D721Med (cell line): ENCODE measurements around the gene UBAC2.

Experiments used
- DNase-seq: peaks from one replicate; pipeline ENCODE4 v3.0.0; 2011; ENCODE audit warnings: low spot score; ENCODE audit not compliant: insufficient read length
- FAIRE-seq: peaks from 2 replicates; lab custom pipeline; 2011; peaks lifted over from hg19 to GRCh38; lab: Jason Lieb, UNC
- TF ChIP-seq, protein P1 (sequence below): IDR thresholded peaks from 2 replicates; pipeline ENCODE4 v1.5.1; 2012; ENCODE audit warnings: mild to moderate bottlenecking, control low read depth; ENCODE audit not compliant: insufficient read depth; ENCODE audit errors: missing control alignments

Gene UBAC2

DNA sequence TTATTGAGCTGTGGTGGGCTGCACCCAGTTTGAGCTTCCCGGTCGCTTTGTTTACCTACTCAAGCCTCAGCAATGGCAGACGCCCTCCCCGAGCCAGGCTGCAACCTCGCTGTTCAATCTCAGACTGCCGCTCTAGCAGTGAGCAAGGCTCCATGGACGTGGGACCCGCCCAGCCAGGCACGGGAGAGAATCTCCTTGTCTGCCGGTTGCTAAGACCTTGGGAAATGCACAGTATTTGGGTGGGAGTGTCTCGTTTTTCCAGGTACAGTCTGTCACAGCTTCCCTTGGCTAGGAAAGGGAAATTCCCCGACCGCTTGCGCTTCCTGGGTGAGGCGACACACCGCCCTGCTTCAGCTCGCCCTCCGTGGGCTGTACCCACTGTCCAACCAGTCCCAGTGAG lies 27.7 kb upstream of the UBAC2 start:
- TF ChIP-seq, protein P1, sequence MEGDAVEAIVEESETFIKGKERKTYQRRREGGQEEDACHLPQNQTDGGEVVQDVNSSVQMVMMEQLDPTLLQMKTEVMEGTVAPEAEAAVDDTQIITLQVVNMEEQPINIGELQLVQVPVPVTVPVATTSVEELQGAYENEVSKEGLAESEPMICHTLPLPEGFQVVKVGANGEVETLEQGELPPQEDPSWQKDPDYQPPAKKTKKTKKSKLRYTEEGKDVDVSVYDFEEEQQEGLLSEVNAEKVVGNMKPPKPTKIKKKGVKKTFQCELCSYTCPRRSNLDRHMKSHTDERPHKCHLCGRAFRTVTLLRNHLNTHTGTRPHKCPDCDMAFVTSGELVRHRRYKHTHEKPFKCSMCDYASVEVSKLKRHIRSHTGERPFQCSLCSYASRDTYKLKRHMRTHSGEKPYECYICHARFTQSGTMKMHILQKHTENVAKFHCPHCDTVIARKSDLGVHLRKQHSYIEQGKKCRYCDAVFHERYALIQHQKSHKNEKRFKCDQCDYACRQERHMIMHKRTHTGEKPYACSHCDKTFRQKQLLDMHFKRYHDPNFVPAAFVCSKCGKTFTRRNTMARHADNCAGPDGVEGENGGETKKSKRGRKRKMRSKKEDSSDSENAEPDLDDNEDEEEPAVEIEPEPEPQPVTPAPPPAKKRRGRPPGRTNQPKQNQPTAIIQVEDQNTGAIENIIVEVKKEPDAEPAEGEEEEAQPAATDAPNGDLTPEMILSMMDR = no peak
- DNase-seq (no peak), FAIRE-seq (no peak)

DNA sequence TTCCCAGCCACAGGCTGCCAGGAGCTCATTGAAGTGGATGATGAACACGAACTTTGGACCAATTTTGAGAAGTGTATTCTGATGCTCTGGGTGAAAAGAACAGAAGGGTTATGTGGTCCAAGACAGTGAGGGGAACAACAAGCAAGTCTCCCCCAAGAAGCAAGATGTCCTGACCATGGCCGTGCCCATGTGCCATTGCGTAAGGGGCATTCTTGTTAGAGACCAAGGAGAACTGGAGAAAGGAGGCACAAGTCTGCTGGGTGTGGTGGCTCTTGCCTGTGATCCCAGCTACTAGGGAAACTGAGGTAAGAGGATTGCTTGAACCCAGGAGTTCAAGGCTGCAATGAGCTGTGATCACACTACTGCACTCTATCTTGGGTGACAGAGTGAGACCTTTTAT lies 27.0 kb upstream of the UBAC2 start:
- FAIRE-seq (no peak), DNase-seq (no peak)
- TF ChIP-seq, protein P1 = no peak

GRCh38 chr13:99174533-99175100 lies 26.0 kb upstream of the UBAC2 start:
- no peak for DNase-seq
- TF ChIP-seq, protein P1 = no peak
- FAIRE-seq = no peak

DNA sequence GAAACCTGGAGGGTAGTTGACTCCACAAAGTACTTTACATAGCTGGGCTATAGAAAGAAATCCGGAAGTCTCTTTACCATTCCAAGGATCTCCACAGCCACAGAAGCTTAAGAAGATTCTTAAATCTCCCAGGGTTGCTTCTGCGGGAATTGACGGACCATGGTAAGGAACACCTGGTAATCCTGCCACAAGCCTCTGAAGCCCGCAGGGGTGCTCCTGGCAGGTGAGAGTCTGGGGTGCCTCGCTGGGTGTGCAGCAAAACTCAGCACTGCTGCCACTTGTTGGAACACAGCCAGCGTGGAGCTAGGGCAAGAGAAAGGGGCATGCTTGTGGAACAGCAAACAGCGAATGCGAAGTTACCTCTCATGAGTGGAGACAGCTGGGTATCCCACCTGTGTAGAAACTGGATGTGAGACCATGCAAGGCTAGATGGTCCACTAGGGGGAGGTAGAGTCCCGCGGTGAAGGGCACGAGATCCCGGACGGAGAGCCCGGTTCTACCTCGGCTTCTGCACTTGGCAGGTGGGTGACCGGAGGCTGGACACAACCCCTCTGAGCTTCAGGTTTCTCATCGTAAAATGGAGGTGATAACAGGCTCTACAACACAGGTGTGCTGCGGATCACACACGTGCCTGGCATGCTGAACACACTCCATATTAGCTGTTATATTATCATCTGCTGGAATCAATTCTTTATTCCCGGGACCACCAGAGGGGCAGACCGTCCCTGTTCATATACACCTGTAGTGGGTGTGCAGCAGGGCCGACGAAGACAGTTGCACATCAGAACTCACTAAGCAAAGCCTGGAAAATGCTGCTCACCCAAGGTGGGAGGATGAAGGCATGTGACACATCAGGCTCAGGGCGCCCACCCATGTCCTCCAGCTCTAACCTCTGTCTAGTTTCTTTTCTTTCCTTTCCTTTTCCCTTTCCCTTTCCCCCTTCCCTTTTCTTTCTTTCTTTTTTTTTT lies 24.1 kb upstream of the UBAC2 start:
- TF ChIP-seq, protein P1 = peak; percentile 92
- FAIRE-seq = peak; percentile 89
- DNase-seq = peak; percentile 68

DNA sequence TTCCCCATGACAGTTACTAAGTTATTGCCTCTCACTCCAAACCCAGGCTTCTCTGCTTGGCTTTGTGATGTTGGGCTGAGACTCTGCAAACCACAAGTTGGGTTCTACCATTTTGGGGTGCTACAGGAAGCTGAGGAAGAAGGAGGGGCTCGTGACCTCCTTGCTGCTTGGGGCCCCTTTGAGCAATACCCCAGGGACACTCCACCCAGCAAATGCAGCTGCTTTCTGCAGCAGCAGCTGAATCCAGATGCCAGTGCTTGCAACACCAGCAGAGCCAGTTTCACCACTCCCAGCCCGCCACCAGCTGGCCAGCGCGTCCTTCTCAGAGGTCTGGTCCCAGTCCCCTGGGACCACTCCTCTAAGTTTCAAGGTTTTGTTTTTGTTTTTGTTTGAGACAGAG lies 22.0 kb upstream of the UBAC2 start:
- DNase-seq = no peak
- FAIRE-seq = no peak
- TF ChIP-seq, protein P1 = no peak

GRCh38 chr13:99179460-99179859 lies 21.2 kb upstream of the UBAC2 start:
- no peak for DNase-seq
- no peak for FAIRE-seq

More at GRCh38 chr13:99179460-99179859, 21.2 kb upstream of the UBAC2 start:
- TF ChIP-seq, protein P1 = no peak
